Activated CD4-positive, alpha-beta T cell treated with anti-CD3 and anti-CD28 coated beads, Interleukin-2, amount 10 ng/mL, durations not matched to agents 24 days and 14 days (primary cell): ENCODE measurements around the gene NMNAT2. TPM values are rescaled to one million over a fixed set of nuclear protein-coding genes. Genes with fewer than 3 reads are reported as not detected.

Source experiments
- DNase-seq: peaks from one replicate; pipeline ENCODE4 v3.0.0; 2022
- H3K27ac Mint-ChIP-seq: one replicate; pipeline ENCODE4 v1.8.0; 2022; ENCODE audit warnings: mild to moderate bottlenecking, mixed read lengths
- H3K27me3 Mint-ChIP-seq: one replicate; pipeline ENCODE4 v1.8.0; 2022; ENCODE audit warnings: mixed read lengths
- H3K36me3 Mint-ChIP-seq: one replicate; pipeline ENCODE4 v1.8.0; 2022; ENCODE audit warnings: low read depth, mild to moderate bottlenecking, mixed read lengths
- H3K4me1 Mint-ChIP-seq: one replicate; pipeline ENCODE4 v1.8.0; 2021; ENCODE audit warnings: mixed read lengths
- H3K4me3 Mint-ChIP-seq: one replicate; pipeline ENCODE4 v1.8.0; 2022; ENCODE audit warnings: mild to moderate bottlenecking, moderate library complexity, mixed read lengths
- H3K9me3 Mint-ChIP-seq: one replicate; pipeline ENCODE4 v1.8.0; 2021; ENCODE audit warnings: mixed read lengths
- intact Hi-C: fragments of 100-400 bp; cut with micrococcal nuclease; formaldehyde crosslinking; loops from one replicate; pipeline ENCODE4 v1.15.1; 2023
- total RNA-seq: library from RNA; stranded (reverse); gene quantifications from 2 replicates; pipeline ENCODE4 v1.2.3, GENCODE V29; 2022

Gene NMNAT2
- not detected in 2 replicates for total RNA-seq

DNA sequence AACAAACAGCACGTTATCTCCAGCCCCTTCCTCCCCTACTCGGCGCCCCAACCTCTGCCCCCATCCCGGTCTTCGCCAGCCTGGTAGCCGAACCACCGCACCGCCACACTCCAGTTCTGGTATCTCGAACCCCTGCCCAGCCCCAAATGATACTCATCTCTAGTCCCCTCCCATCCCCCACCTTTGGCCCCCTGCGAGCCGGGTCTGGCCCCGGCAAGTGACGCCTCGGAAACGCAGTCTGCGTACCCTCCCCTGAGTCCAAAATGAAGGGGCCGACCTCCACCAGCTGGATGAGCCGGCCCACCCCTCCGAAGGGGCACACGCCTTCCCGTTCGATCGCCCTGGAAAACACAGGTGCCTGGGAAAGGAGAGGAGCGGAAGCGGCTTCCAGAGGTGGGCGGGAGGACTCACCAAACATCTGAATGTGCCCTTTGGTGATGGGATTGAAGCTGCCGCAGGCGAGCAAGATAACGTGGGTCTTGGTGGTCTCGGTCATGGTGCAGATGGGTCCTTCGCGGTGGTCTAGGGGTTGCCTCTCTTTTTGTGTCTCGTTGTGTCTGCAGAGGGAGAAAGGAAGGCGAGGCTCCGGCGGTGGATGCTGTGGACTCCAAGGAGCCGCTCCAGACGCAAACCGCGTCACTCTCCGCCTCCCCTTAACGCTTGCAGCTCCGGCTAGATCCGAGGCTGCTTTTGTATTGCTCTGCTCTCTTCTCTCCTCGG lies at the start of gene NMNAT2:
Gene NMNAT2 (minus strand): TSS at position 609 of the 720 bp plus-strand sequence. CDS start 113 bp downstream, at position 496.
- H3K4me3 Mint-ChIP-seq: peak within 1 kb of the TSS; percentile 13
- H3K27me3 Mint-ChIP-seq: peaks cover 64% of the 10 kb centered on the region
- H3K4me1 Mint-ChIP-seq: peaks cover 14% of the 10 kb centered on the region
- no peak for DNase-seq
- H3K27ac Mint-ChIP-seq: no peak within 1 kb of the TSS
- no peaks in the 10 kb centered on the region for H3K9me3 Mint-ChIP-seq
- intact Hi-C loops: no loop called here
- no peaks in the 10 kb centered on the region for H3K36me3 Mint-ChIP-seq

- intact Hi-C loops: no loop called here
- Mint-ChIP-seq H3K4me3 (no peak overlapping the region), H3K36me3 (peaks cover 3% of the 10 kb centered on the region), H3K27me3 (peaks cover 28% of the 10 kb centered on the region), H3K4me1 (peaks cover 16% of the 10 kb centered on the region), H3K27ac (no peak overlapping the region), H3K9me3 (no peaks in the 10 kb centered on the region)
- no peak for DNase-seq
Measured at GRCh38 chr1:183467687-183468086, 49.5 kb upstream of the NMNAT2 start.

- intact Hi-C loops: no loop called here
- no peaks in the 10 kb centered on the region for H3K9me3 Mint-ChIP-seq
- peaks cover 15% of the 10 kb centered on the region for H3K4me1 Mint-ChIP-seq
- peaks cover under 1% of the 10 kb centered on the region for H3K36me3 Mint-ChIP-seq
- H3K4me3 Mint-ChIP-seq: no peak overlapping the region
- H3K27me3 Mint-ChIP-seq: peaks cover 37% of the 10 kb centered on the region
- no peak overlapping the region for H3K27ac Mint-ChIP-seq
- no peak for DNase-seq
Measured at GRCh38 chr1:183466781-183467180, 48.6 kb upstream of the NMNAT2 start.

DNA sequence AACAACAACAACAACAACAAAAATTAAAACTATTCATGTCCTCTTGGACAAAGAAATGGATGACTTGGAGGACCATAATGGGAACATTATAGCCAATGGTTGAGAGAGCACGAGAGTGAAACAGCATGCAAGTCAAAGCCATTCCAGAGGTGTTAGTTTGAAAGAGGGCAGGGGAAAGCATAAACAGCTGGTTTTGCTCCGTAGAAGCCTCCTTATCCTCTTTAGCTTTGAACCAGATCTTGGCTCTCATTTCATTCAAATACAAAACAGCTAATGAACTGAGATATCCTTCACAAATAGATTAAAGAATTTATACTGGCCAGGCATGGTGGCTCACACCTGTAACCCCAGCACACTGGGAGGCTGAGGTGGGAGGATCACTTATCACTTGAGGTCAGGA lies 45.4 kb upstream of the NMNAT2 start:
- intact Hi-C loops: no loop called here

GRCh38 chr1:183461350-183461749 lies 43.2 kb upstream of the NMNAT2 start:
- DNase-seq: no peak
- Mint-ChIP-seq H3K27me3 (peaks cover 57% of the 10 kb centered on the region), H3K4me1 (no peaks in the 10 kb centered on the region), H3K4me3 (no peak overlapping the region), H3K27ac (no peak overlapping the region), H3K36me3 (no peaks in the 10 kb centered on the region), H3K9me3 (no peaks in the 10 kb centered on the region)
- intact Hi-C loops: no loop called here

More for the DNA sequence above, 45.4 kb upstream of the NMNAT2 start:
- H3K9me3 Mint-ChIP-seq: no peaks in the 10 kb centered on the region
- H3K36me3 Mint-ChIP-seq: no peaks in the 10 kb centered on the region
- H3K27me3 Mint-ChIP-seq: peaks cover 53% of the 10 kb centered on the region
- H3K4me1 Mint-ChIP-seq: peaks cover 2% of the 10 kb centered on the region
- DNase-seq: no peak
- H3K4me3 Mint-ChIP-seq: no peak overlapping the region
- H3K27ac Mint-ChIP-seq: no peak overlapping the region

- Mint-ChIP-seq H3K27ac (no peak overlapping the region), H3K36me3 (no peaks in the 10 kb centered on the region), H3K4me3 (no peak overlapping the region), H3K9me3 (no peaks in the 10 kb centered on the region), H3K27me3 (peaks cover 59% of the 10 kb centered on the region), H3K4me1 (no peaks in the 10 kb centered on the region)
- DNase-seq: no peak
- intact Hi-C loops: no loop called here
Measured at GRCh38 chr1:183460596-183460995, 42.4 kb upstream of the NMNAT2 start.

GRCh38 chr1:183457449-183457848 lies 39.3 kb upstream of the NMNAT2 start:
- Mint-ChIP-seq H3K27me3 (peaks cover 47% of the 10 kb centered on the region), H3K36me3 (no peaks in the 10 kb centered on the region), H3K9me3 (no peaks in the 10 kb centered on the region), H3K4me1 (no peaks in the 10 kb centered on the region), H3K27ac (no peak overlapping the region), H3K4me3 (no peak overlapping the region)
- peak; percentile 22 for DNase-seq
- intact Hi-C loops: no loop called here

GRCh38 chr1:183456826-183457225 lies 38.6 kb upstream of the NMNAT2 start:
- H3K9me3 Mint-ChIP-seq: no peaks in the 10 kb centered on the region

GRCh38 chr1:183454377-183454776 lies 36.2 kb upstream of the NMNAT2 start:
- intact Hi-C loops: no loop called here
- H3K4me1 Mint-ChIP-seq: no peaks in the 10 kb centered on the region
- DNase-seq: peak; percentile 40
- H3K9me3 Mint-ChIP-seq: no peaks in the 10 kb centered on the region
- peaks cover 32% of the 10 kb centered on the region for H3K27me3 Mint-ChIP-seq
- no peak overlapping the region for H3K27ac Mint-ChIP-seq
- no peak overlapping the region for H3K4me3 Mint-ChIP-seq
- no peaks in the 10 kb centered on the region for H3K36me3 Mint-ChIP-seq

More at GRCh38 chr1:183456826-183457225, 38.6 kb upstream of the NMNAT2 start:
- H3K36me3 Mint-ChIP-seq: no peaks in the 10 kb centered on the region
- H3K4me1 Mint-ChIP-seq: no peaks in the 10 kb centered on the region
- no peak overlapping the region for H3K27ac Mint-ChIP-seq
- H3K4me3 Mint-ChIP-seq: no peak overlapping the region
- intact Hi-C loops: no loop called here
- peaks cover 41% of the 10 kb centered on the region for H3K27me3 Mint-ChIP-seq
- DNase-seq: no peak

DNA sequence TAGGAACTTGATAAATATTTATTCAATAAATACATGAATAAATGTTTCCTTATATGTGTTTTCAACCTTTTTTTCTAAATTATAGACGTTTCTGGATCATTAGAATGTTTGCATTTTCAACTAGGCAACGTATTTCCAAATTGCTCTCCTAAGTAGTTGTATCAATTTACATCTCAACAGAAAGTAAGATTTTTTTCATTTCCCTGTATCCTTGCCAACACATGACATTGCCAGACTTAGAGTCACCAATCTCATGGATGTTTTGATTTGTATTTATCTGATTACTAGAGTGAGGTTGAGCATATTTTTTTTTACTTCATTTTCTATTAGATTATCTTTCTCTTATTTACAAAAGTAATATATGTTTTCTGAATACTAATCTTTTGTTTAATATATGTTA lies 31.9 kb upstream of the NMNAT2 start:
- Mint-ChIP-seq H3K27me3 (peaks cover 15% of the 10 kb centered on the region), H3K4me3 (no peak overlapping the region), H3K9me3 (no peaks in the 10 kb centered on the region), H3K4me1 (no peaks in the 10 kb centered on the region), H3K27ac (no peak overlapping the region), H3K36me3 (no peaks in the 10 kb centered on the region)
- no peak for DNase-seq
- intact Hi-C loops: no loop called here

DNA sequence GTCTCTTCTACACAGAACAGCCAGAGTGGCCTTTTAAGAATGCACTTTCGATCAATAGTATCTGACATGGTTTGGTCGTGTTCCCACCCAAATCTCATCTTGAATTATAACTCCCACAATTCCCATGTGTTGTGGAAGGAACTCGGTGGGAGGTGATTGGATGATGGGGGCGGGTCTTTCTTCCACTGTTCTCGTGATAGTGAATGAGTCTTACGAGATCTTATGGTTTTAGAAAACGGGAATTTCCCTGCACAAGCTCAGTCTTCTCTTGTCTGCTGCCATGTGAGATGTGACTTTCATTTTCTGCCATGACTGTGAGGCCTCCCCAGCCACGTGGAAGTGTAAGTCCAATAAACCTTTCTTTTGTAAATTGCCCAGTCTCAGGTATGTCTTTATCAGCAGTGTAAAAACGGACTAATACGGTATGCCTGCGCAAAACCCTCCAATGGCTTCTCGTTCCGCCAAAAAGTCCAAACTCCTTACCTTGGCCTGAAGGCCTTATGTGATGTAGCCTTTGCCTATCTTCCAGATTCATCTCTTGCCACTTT lies 31.1 kb upstream of the NMNAT2 start:
- no peak overlapping the region for H3K27ac Mint-ChIP-seq
- H3K4me3 Mint-ChIP-seq: no peak overlapping the region
- no peak for DNase-seq
- H3K27me3 Mint-ChIP-seq: peaks cover 12% of the 10 kb centered on the region
- H3K4me1 Mint-ChIP-seq: no peaks in the 10 kb centered on the region
- H3K9me3 Mint-ChIP-seq: no peaks in the 10 kb centered on the region
- intact Hi-C loops: no loop called here
- no peaks in the 10 kb centered on the region for H3K36me3 Mint-ChIP-seq

DNA sequence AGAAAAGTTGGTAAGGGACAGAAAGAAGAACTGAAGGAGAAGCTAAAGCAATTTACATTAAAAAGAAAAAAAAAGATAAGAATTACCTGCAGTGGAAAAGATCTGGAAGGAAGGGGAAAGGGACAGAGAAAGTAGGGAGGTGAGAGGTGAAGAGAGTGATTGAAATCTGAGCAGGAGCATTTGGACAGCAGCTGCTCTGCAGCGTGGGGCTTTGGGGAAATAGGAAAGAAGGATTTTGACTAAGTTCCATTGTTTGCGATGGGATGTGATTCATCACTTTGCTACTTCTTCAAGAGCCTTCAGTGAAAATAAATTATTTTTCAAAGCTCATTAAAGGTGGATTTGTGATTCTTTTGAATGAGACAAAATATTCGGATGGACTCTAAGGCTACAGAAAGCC lies 26.1 kb upstream of the NMNAT2 start:
- peaks cover 8% of the 10 kb centered on the region for H3K27me3 Mint-ChIP-seq
- no peak overlapping the region for H3K4me3 Mint-ChIP-seq
- no peaks in the 10 kb centered on the region for H3K9me3 Mint-ChIP-seq
- H3K27ac Mint-ChIP-seq: no peak overlapping the region
- intact Hi-C loops: no loop called here
- no peaks in the 10 kb centered on the region for H3K36me3 Mint-ChIP-seq
- no peaks in the 10 kb centered on the region for H3K4me1 Mint-ChIP-seq
- DNase-seq: no peak

DNA sequence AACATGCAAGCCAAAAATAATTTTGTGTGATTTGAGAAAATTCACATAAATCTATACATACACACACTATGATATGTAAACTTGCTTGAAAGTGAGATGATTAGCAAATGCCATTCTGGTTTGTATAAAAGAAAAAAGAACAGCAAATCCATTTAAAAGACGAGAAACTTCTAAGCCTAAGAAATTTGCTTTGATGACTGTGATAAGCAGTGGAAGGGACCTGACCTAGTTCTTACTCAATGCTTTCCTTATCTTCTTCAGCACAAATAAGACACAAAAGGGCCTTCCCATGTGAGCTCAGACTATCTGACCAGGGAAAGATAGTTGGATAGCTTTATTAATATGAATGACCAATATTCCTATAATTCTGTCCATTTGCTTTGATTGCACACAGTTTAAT lies 25.3 kb upstream of the NMNAT2 start:
- no peak overlapping the region for H3K4me3 Mint-ChIP-seq
- H3K27me3 Mint-ChIP-seq: peaks cover 11% of the 10 kb centered on the region
- DNase-seq: no peak
- H3K36me3 Mint-ChIP-seq: no peaks in the 10 kb centered on the region
- H3K27ac Mint-ChIP-seq: no peak overlapping the region
- H3K4me1 Mint-ChIP-seq: no peaks in the 10 kb centered on the region
- intact Hi-C loops: no loop called here
- H3K9me3 Mint-ChIP-seq: no peaks in the 10 kb centered on the region

GRCh38 chr1:183443011-183443410 lies 24.8 kb upstream of the NMNAT2 start:
- Mint-ChIP-seq H3K4me1 (no peaks in the 10 kb centered on the region), H3K36me3 (no peaks in the 10 kb centered on the region), H3K27me3 (peaks cover 11% of the 10 kb centered on the region)

DNA sequence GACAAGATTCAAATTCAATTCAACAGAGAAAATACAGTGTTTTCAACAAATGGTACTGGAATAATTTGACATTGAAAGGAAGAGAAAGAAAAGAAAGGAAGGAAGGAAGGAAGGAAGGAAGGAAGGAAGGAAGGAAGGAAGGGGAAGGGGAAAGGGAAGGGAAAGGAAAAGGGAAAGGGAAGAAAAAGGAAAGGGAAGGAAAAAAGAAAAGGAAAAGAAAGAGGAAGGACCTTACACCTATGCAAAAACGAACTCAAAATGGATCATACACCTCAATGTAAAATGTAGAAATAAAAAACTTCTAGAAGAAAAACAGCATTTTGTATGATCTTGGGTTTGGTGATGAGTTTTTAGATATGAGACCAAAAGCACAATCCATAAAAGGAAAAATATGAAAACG lies 19.9 kb upstream of the NMNAT2 start:
- intact Hi-C loops: no loop called here
- H3K27me3 Mint-ChIP-seq: peaks cover 26% of the 10 kb centered on the region
- no peak overlapping the region for H3K27ac Mint-ChIP-seq
- no peaks in the 10 kb centered on the region for H3K36me3 Mint-ChIP-seq
- no peak for DNase-seq
- H3K9me3 Mint-ChIP-seq: no peaks in the 10 kb centered on the region
- H3K4me3 Mint-ChIP-seq: no peak overlapping the region
- H3K4me1 Mint-ChIP-seq: no peaks in the 10 kb centered on the region

More at GRCh38 chr1:183443011-183443410, 24.8 kb upstream of the NMNAT2 start:
- Mint-ChIP-seq H3K4me3 (no peak overlapping the region), H3K27ac (no peak overlapping the region), H3K9me3 (no peaks in the 10 kb centered on the region)
- intact Hi-C loops: no loop called here
- no peak for DNase-seq
